Measurements from ENCODE around the gene THAP8. TPM values are rescaled to one million over a fixed set of nuclear protein-coding genes. Genes with fewer than 3 reads are reported as not detected.

The THAP8 gene
- total RNA-seq, 1 experiment from 2014 or later: 6.6 TPM

GRCh38 chr19:36032251-36033104 is 21.6 kb downstream of the THAP8 start, which contains the start of gene CLIP3:
Gene CLIP3 (minus strand): TSS chr19:36032873. CDS start chr19:36032357, 516 bp downstream.
- Mint-ChIP-seq H3K27ac (no peak within 1 kb of the TSS), H3K36me3 (no peaks in the 10 kb centered on the region), H3K4me3 (peak within 1 kb of the TSS; percentile 82), H3K9me3 (no peaks in the 10 kb centered on the region), H3K27me3 (ENCODE audit: low read depth) (peaks cover 32% of the 10 kb centered on the region), H3K4me1 (peaks cover 6% of the 10 kb centered on the region)
- TF ChIP-seq ZNF263 (CRISPR knock-in tag; IDR thresholded peaks at IDR 0.05; ENCODE audit: low read depth): peak; percentile 91
- 0 out of 2 replicates have a peak, but pooled peaks have one; percentile 19 for TF ChIP-seq SMAD3 (CRISPR knock-in tag; IDR thresholded peaks at IDR 0.05; ENCODE audit: borderline replicate concordance)
- TF ChIP-seq SP1 (CRISPR knock-in tag; conservative IDR thresholded peaks at IDR 0.05): peak; percentile 38; the same call in 1 of the 2 replicates
- TF ChIP-seq RORB (CRISPR knock-in tag; IDR thresholded peaks at IDR 0.05): no peak
- peak; percentile 88 for ATAC-seq
- ChIA-PET CTCF (no interaction called here), POLR2A (no interaction called here)
- DNase-seq (ENCODE audit: low spot score): peak; percentile 81

GRCh38 chr19:36031308-36031707 is 22.8 kb downstream of the THAP8 start:
- H3K4me1 Mint-ChIP-seq: peaks cover 6% of the 10 kb centered on the region
- DNase-seq (ENCODE audit: low spot score) (no peak), ATAC-seq (no peak)
- peaks cover 32% of the 10 kb centered on the region for H3K27me3 Mint-ChIP-seq (ENCODE audit: low read depth)
- H3K27ac Mint-ChIP-seq: no peak overlapping the region
- ChIA-PET CTCF (interaction anchor here (1.3 kb wide), 1 partner anchor 17 kb away, joined by 3 read pairs; the partner anchor contains the start of gene ALKBH6), POLR2A (no interaction called here)
- peak overlapping the region; percentile 34; the same call in 1 of the 2 replicates for H3K4me3 Mint-ChIP-seq
- TF ChIP-seq RELA (CRISPR knock-in tag; IDR thresholded peaks at IDR 0.05; ENCODE audit: borderline replicate concordance) (no peak), JUN (CRISPR knock-in tag; IDR thresholded peaks at IDR 0.05) (no peak), ZNF281 (CRISPR knock-in tag; IDR thresholded peaks at IDR 0.05) (no peak), ZNF138 (CRISPR knock-in tag; conservative IDR thresholded peaks at IDR 0.05) (no peak), NR2C2 (CRISPR knock-in tag; IDR thresholded peaks at IDR 0.05) (no peak), NFATC4 (CRISPR knock-in tag; IDR thresholded peaks at IDR 0.05) (no peak), ZNF512 (CRISPR knock-in tag; IDR thresholded peaks at IDR 0.05; ENCODE audit: borderline replicate concordance) (no peak), TP53 (CRISPR knock-in tag; IDR thresholded peaks at IDR 0.05) (no peak), PRRX2 (CRISPR knock-in tag; IDR thresholded peaks at IDR 0.05) (no peak), IRF2 (CRISPR knock-in tag; IDR thresholded peaks at IDR 0.05; ENCODE audit: borderline replicate concordance, low read depth) (no peak), SOX15 (CRISPR knock-in tag; IDR thresholded peaks at IDR 0.05) (no peak), FOXJ3 (CRISPR knock-in tag; IDR thresholded peaks at IDR 0.05; ENCODE audit: borderline replicate concordance) (no peak), CREM (CRISPR knock-in tag; IDR thresholded peaks at IDR 0.05) (no peak), OVOL2 (CRISPR knock-in tag; IDR thresholded peaks at IDR 0.05; ENCODE audit: borderline replicate concordance) (no peak)
- no peaks in the 10 kb centered on the region for H3K36me3 Mint-ChIP-seq
- no peaks in the 10 kb centered on the region for H3K9me3 Mint-ChIP-seq

Data from WTC11 (cell line).